ENCODE data around the gene INAVA.

Gene INAVA

DNA sequence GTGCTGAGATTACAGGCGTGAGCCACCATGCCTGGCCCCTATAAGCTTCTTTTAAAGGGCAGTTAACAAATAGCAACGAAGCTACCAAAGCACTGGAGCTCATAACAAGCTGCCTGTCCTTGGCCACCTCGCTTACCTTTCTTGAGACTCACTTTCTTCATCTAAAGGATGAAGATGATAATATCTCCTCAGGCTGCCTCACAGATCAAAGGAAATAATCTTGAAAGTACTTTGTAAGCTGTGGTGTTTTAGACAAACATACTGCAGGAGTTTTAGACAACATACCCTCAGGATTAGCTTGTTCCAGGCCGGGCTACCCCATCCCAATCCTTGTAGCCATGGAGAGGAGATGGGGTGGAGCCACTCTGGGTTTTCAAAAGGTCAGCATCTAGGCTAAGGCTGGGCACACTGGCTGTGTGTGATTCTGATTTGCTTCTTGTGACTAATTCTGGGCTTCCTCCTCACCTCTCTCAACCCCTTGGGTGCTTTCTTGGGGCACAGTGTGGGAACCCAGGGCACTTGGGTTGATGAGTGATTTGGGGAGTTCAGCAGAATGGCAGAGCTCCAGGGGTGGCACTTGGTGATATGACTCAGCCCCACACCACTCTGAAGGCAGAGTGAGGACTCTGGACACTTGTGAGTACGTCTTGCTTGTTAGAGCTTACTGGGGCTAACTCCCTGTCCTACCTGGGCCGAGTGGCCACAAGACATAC is 16.7 kb upstream of the INAVA start:
- peak; percentile 67 for DNase-seq

DNA sequence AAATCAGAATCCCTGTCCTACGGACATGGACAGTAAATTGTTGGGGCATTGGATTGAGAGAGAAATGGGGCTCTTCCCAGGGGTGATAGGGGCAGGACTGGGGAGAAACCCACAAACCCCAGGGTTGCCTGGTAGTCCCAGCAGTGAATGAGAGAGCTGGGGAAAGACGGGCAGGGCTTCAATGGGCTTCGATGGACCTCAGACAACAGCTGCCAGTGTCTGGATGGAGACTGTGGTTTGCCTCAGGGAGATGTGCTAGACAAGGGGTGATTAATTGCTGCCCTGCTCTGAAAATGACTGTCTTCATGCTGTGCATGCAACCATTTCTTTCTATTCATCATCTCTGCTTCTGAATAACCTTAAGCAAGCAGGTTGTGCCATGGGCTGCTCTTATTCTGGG is 14.5 kb upstream of the INAVA start:
- peak; percentile 43 for DNase-seq

DNA sequence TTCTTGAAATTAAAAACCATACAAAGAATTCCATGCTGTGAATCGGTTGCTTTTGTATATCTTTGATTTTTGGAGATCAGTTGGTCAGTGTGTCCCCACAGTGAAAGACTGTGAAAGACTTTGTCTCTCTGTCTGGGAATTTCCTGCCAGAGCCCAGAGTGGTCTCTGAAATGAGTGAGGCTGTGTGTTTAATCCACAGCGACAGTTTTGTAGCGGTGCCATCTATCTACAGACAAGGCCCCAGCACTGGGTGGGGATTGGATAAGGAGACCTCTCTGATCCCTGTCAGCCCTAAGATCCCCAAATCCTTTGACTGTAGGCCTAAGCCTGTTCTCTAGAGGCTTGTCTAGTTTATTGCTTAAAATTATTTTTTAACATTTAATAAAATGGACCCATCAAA is 11.6 kb upstream of the INAVA start:
- no peak for DNase-seq

DNA sequence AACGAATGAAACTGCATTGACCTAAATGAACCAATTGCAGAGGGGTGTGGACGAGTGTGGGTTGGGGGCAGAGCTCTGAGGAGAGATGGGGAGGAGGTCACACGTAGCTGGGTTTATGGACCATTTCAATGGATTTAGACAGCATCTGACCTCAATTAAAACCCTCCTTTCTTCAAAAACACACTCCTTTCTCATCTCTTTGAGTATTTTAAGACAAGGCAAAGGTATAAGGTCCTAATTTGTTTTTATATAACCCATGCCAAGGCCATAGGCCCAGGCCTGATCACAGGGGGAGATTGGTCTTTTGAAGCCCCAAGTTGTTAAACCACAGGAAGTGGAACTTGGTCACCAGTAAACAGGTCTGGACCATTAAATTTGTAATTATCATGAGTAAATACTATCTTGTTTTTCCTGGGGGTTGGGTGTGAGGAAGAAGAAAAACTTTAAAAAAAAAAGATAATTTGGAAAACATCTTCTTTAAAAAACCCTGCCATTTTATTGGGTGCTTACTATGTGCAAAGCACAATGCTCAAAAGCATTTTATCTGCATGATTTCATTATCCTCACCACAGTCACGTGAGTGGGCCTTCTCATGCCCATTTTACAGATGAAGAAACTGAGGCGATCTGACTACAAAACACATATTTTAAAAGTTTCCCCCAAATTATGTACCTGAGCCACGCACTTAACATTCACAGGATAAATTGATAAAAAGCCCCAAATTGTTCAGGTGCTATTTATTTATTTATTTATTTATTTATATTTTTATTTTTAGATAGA is 8.9 kb upstream of the INAVA start:
- no peak for DNase-seq

DNA sequence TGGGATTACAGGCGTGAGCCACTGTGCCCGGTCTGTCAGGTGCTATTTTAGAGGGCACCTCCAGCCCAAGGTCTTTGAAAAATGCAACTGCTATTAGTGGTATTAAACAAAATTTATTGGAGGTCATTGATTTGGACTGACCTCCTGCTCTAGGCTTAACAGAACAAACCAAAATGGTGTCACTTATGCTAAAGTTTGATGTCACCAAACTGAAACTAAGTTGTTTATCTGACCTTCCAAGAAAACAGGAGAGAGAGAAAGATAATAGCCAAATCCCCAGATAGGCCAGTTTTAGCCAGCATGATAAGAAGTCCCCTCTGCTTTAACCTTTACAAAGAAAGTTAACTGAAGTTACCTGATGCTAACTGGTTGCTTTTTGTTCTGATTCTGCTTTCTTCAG is 8.1 kb upstream of the INAVA start:
- no peak for DNase-seq

DNA sequence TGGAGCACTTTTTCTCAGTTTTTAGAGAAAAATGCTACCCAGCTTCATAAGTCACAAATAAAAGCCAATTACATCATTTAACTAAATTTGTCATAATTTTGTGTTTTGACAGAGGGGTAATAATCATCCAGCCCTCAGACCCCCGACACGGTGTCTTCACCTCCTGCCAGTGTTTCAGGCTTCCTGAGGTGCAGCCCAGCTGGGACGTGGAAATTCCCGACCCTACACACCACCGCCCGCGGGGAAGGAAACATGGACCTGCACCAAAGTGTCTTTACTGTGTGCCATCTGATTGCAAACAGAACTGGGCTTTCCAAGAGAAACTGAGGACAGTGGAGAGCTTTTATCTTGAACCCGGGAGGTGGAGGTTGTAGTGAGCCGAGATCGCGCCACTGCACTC is 7.7 kb upstream of the INAVA start:
- no peak for DNase-seq

DNA sequence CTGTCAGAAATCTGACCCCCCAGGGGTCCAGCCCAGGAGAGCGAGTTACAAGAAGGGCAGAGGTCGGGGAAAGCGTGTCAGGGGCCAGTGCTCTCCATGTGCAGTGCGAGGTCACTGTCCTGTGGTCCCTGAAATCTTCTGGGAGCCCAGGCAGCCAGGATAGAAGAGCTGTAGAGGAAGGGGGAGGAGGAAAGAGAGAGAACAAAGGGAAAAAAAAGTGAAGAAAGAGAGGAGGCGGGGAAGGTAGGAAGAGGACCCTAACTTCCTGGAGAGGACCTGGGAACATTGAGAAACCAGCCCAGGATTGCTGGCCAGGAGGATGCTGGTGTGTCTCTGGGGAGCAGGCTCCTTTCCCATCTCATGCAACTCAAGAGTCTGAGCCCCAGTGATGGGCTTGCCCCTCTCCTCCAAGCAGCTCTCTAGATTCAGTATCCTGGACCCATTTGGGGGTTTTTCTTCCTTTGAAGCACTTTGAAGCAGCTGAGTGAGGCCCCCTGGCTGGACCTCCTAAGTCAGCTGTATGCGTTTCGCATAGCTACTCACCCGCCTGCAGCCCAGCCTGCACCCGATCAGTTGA is 6.8 kb upstream of the INAVA start:
- no peak for DNase-seq

DNA sequence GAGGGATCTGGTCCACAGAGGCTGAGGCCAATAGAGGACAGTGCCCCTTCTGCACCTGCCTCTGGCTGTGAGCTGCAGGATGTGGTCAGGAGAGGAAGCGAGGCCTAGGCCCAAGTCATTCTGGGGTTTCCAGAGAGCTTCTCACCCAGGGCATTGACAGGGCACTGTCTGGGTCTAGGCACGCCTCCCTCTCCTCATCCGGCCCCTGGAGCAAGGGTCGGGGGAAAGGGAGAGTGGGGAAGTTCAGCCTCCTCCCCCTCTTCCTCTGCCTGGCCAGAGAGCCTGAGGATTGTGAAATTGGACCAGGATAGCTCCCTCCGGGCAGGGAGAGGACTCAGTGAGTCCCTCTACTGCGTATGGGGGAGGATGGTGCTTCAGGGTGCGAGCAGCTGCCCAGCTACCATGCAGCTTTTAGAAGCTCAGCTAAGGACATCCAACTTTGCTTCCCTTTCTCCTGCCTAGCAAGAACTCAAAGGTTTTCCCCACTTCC is 6.3 kb upstream of the INAVA start:
- peak; percentile 60 for DNase-seq

DNA sequence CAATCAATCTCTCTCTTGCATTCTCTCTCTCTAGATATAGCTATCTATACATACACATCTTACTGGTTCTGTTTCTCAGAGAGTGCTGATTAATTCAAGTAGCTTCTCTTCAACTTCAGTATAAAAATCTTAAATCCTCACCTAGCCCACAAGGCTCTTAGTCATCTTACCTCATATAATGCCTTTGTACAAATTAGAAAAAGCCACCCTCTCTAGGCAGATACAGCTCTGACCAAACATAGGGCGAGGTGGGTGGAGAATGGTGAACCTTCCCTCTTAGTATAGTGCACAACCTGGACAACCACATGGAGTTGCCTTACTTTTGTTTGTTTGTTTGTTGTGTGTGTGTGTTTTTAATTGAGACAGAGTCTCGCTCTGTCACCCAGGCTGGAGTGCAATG is 5.1 kb upstream of the INAVA start:
- DNase-seq: peak; percentile 44

DNA sequence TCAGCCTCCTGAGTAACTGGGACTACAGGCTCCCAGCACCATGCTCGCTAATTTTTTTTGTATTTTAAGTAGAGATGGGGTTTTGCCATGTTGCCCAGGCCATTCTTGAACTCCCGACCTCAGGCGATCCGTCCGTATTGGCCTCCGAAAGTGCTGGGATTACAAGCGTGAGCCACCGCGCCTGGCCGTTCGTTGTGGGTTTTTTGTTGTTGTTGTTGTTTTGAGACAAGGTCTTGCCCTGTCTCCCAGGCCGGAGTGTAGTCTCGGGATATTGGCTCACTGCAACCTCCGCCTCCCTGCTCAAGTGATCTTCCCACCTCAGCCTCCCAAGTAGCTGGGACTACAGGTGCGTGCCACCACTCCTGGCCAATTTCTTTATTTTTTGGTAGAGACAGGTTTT is 4.7 kb upstream of the INAVA start:
- DNase-seq: no peak

DNA sequence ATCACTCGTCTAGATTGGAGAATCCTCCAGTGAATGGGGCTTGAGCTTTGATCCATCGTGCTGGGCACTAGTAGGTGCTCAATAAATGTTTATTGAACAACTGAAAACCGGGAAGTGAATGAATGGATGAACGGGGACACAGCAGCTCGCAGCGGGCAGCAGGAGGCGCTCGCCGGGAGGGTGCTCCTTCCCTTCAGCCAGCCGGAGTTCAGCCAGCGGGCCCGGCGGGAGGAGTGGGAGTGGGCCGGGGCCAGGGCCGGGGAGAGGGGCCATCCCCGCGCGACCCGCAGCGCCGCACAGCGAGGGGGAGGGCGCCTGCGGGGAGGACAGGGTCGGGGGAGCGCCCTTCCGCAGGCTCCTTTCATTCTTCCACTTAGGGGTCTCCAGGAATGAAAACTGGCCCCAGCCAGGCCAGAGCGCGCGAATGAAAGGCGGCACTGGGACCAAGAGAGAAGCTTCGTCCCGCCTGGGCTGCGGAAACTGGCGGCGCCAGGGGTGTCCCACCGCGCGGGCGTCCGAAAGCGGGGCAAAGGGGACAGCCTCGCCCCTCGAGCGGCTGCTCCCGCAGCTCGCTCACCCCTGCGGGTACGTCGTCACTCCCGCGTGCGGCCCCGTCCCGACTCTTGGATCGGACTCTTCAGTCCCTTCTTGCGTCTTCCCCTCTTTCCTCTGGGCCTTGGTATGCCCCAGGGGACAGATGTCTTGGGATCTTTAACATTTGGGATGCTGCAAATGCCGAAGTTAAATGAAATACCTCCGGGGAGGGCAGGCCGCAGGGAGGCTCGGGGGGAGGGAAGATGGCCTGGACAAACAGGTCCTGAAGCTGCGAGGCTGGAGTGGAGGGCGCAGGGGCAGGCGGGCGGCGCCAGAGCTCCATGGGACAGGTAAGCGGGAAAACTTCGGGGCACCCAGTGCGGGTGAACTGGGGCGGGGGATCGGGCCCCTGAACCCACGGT is 3.6 kb upstream of the INAVA start:
- DNase-seq: no peak

DNA sequence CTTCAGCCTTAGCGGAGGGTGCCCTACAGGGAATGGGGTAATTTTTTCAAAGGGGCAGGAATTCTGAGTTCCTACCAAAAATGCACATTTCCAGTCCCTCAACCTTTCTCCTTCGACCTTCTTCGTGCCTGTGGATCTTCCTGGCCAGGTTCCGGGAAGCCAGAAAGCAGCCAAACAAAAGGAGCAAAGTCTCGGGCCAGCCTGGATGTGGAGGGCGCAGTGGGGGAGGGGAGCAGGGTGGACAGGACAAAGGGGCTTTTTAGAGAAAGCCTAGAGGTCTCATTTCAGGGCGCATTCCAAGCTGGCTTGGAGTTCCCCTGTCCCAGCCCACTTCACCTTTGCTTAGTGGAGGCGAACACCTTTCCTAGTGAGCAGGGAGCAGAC is 2.9 kb upstream of the INAVA start:
- DNase-seq: no peak

DNA sequence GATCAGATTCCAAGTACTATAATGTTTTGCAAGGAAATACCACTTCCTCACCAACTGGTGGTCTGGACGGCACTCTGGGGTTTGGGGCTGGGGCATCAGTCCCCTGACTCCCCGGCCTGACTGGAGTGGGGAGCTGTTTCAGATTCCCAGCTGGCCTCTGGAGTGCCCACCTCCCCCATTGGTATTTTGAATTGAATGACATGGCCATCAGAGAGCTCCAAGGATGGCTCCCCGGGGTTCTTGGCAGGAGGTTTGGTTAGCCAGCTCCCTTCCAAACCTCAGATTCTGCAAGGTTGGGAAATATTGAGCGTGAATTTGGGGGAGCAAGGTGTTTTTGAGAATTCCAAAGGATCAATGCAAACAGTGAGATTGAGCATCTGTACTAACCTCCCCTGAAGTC is 2.2 kb upstream of the INAVA start:
- no peak for DNase-seq

DNA sequence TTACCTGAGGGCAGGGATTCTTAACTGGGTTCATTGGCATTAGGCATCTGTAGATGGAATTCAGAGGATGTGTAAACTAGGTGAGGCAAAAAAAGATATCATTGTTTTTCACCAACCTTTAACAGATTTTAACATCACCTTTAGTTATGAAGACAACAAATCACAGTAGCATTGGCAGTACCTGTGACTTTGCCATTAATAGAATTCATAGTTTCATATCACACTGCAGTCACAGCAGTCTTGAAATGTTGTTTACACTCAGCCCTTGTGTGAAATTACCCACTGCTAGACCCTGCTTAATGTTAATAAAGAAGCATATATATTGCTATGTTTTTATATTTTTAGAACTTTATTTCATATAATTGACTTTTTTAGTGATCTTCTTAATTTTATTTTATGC is 1.7 kb upstream of the INAVA start:
- DNase-seq: no peak

DNA sequence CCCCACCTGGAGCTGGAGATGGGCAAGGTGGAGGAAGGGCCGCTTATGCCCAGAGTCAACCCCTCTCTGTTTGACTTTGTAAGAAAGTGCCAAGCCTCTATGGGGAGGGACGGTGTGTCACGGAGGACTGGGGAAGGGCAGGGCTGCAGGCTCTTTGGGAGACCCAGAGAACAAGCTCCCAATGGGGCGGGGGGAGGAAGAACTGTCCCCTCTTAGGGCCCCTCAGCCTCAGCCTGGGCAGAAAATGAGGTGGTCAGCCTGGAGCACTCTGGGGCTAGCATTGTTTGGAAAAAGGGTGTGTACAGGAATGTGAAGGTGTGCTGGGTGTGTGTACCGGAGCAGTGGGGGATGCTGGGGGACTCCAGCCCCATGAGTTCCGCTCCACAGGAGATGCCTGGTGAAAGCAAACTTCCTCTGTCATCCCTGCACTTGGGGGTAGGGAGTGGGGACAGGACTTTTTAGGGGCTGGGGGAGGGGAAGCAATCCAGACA is 1.2 kb upstream of the INAVA start:
- DNase-seq: no peak

DNA sequence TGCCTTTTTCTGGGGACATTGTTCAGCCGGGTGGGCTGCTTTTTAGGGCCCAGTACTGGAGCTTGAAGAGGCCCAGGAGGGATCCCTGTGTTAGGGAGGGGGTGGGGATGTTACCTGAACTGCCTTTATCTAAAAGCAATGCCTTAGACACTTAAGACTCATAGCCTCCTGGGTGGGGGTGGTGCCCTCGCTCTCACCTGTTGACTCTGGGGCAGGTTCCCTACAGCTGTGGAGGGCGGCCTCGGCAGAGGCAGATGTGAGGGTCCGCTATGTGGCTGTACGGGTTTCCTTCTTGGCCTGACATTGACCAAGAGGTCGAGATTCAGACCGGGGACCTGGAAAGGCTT is 716 bp downstream of the INAVA start:
- DNase-seq: no peak

DNA sequence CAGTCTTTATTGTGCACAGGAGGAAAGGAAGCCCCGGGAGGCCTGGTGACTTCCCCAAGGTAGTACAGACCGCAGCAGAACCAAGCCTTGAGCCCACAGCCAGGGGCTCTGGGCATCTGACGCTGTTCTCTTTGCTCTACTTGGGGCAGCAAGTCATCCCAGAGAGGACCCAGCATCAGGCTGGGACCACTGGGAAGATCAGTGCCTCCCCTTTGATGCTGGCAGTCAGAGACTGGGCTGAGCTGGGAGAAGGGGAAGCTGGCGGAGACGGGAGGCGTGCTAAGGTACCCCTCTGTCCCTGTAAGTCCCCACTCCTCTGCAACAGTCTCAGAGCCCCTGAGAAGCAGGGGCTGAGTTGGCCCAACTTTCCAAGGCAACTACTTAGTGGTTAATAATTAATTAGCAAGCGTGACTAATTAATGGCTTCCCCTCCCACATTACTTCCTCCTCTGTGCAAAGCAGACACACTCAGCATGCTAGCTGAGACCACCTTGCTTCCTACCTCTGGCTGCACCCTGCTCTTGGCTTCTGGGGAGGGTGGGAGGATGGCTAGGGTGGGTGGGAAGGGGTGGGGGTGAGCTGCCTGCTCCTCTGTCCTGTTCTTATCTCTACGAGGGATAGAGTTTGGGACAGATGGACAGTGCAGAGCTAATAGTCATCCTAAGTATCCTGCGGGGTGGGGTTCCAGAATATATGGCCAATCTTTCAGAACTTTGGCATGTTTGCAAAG is 1.3 kb downstream of the INAVA start:
- no peak for DNase-seq

DNA sequence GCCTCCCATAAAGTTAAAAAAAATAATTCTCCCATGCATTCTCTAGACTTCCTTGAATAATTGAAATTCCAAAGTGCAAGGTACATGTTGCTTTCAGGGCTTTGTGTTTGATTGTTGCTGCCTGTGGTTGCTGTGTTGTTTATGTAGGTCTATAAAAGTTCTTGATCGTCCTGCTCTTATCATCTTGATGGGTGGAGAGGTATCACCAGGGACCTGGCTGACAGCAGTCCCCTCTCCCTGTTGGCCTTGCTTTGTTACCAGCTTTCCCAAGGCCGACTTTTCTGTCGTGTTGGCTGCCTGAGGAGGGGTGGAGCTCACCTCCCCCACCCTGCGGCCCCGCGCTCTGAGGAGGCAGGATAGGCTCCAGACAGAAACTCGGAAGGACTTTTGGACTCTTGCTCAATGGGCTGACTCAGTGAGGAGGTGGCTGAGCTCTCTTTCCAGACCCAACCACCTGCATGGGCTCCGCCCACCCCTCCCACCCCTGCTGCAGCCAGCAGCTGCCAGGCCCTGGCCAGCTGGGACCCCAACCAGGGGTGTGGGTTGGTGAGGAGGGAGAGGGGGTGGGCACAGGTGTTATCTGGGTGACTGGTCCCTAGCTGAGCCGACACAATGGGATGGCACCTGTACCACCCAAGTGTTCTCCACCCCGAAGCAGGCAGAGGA is 2.0 kb downstream of the INAVA start:
- no peak for DNase-seq

DNA sequence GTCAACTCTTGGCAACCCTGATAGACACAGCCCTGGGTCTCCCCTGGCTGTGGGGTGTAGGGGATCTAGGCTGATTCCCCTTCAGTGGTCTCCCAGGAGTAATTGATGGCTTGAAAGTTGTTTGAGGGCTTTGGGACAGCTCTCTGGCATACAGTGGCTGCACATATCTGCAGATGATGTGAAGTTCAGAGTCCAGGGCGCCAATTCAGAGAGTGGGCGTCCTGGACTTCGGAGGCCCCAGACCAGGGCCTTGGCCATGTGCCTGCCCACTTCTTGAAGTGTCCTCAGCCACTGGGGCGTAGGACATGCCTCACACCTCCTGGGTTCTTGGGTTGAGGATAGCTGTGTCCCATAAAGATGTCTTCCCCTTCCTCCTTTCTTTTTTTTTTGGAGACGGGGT is 2.6 kb downstream of the INAVA start:
- no peak for DNase-seq

DNA sequence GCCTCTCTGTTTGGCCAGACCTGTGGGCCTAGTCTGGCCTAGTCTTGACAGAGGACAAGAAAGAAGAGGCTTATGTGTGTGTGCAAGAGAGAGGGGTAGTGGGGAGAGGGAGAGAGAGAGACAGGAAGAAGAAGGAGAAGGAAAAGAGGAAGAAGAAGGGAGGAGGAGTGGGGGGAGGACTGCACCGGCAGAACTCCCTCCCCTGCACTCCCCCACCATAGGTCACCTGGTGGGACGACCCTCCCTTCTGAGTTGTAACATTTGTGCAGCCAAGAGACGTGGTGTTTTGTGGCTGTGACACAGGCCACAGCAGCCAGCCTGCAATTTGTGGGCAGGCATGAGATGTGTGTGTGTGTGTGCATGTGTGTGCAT is 4.3 kb downstream of the INAVA start:
- no peak for DNase-seq

DNA sequence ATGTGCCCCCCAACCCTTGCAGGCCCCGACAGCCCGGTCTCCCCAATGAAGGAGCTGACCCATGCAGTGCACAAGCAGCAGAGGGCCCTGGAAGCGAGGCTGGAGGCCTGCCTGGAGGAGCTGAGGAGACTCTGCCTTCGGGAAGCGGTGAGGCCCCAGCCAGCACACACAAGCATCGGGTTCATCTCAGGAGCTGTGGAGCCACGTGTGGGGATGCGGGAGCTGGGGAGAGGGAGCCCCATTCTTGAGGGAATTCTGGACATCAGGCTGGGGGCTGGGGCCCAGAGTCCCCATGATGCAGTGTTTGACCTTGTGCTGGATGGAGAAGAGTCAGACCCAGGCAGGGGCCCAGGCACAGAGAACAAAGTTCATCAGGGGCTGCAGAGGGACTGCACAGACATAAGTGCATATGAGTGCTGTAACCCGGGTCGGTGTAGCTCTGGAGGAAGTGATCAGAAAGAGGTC is 4.8 kb downstream of the INAVA start:
- DNase-seq: no peak

Data from stimulated activated CD4-positive, alpha-beta T cell treated with anti-CD3 and anti-CD28 coated beads, Interleukin-4, amount 100 ng/mL, for 24 hours (primary cell).